Stimulated activated CD8-positive, alpha-beta memory T cell treated with anti-CD3 and anti-CD28 coated beads, Interleukin-15, amount 100 ng/mL, for 48 hours (primary cell): ENCODE measurements around the gene LGR6.
"Not testable (repeated sequence)": the region's sequence is repeated elsewhere in the genome, so short reads cannot be mapped to it uniquely, and the experiment has no call there.

Source experiments
- DNase-seq, 2 donors: peaks; one replicate each; pipeline ENCODE4 v3.0.0-alpha.2; 2020; ENCODE audit warnings: low read depth in 2 of 2

Gene LGR6

DNA sequence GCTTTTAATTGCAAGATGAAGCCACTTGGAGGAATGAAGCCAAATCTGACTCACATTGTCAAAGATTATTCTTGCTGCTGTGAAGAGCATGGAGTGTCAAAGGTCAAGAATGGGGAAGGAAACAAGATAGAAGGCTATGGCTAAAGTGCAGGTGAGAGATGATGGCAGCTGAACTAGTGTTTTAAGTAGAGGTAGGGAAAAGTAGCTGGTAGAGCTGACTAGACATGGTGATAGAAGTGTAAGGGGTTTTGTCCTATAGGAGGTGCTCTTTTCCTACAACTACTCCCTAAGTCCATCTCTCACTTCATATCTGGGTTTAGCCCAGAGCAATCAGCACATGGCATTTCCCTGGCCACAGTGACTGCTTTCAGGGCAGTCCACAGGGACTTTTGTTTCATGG lies 136.3 kb downstream of the LGR6 start:
- DNase-seq = no peak

DNA sequence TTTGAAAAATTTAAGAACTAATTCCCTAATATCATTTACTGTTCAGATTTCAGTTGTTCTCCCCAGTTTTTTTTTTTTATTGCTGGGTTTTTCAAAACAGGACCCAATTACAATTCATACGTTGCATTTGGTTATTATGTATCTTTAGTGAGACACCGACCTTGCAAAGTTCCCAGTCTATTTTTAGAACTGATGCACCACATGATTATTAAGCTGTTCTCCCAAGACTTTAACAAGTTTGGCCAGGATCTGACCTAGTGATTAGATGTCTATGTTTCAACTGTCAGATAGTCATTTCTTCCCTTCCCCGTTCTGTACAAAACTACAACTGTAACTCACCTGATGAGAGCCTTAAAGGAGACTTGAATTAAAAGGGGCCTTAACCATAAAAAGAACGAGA lies 140.3 kb downstream of the LGR6 start:
- no peak for DNase-seq

DNA sequence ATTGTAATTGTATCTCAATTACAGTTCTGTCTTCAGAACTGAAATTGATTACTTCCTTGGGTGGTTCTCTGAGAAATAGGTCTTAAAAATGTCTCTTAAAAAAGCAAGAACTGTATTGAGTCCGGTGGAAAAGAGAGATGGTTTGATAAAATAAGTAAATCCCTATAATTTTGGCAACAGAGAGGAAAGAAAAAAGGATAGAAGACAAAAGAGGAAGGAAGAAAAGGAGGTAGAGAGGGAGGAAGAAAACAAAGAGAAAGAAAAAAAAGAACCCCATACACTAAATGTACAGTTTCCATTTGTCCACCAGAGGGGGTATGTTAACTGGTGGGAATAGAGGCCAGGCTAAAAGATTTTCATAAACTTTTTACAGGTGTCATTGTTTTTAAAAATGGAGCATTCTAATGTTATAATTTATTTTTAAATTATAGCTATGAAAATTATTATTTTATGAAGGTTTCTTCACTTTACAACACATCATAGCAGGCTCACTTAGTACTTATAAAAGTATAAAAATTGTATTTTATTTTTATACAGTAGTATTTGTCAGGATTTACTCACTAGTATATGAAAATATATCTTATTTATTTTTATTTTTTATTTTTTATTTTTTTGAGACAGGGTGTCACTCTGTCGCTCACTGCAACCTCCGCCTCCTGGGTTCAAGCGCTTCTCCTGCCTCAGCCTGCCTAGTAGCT lies 150.2 kb downstream of the LGR6 start:
- DNase-seq = no peak

DNA sequence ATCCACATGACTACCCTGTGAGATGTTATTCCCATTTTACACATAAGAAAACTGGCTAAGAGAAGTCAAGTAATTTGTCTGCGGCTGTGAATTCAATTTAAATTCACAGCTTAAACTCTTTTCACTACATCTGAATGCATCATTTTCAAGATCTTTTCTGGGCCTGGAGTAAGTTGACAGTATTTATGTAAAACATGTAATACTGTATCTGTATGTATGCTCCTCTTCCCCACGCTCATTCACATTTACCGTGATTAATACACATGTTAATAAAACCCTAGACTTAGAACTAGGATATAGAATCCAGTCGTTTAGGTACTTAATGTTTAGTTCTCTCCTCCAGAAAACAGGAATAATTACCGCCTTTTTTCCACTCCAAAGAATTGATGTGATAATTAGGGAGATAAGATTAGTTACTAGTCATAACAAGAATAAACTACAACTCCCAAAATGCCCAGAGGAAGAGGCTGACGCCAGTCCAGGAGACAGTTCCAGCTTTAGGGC lies 154.5 kb downstream of the LGR6 start:
- no peak for DNase-seq

GRCh38 chr1:202348509-202349205 lies 155.1 kb downstream of the LGR6 start, which contains the start of gene PPP1R12B:
PPP1R12B (plus strand) TSS chr1:202348699; CDS start chr1:202348852, 153 bp downstream.
- peak; percentile 94 for DNase-seq

DNA sequence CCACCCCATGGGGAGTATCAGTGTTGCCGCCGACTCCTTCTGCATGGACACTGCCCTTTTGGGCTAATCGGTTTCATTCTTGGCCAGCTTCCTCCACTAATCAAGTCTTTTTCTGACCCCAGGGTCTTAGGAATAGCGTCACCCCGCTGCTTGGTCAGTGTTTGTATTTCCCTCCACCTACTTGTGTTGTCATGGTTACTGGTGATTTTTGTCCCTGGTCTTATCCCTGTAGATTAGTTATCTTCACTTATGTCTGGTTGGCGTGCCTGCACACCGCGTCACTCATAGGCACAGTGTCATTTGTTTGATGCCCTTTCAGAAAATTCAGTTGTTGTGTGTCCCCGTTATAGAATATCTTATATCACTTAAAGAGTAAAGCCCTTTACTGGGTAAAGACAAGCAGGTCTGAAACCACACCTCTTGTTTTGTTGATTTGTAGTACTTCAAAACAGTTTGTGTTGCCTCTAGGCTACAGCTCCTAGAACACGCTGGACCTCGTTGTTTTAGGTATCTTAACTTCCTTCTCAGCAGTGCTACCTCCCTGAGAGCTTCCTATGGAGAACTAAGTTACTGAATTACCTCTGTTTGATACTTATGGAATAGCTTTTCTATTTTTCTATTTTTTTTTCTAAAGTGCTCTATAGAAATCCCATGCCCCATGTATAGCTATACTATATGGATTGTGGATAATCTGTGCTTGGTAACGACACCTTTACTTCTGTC lies 155.8 kb downstream of the LGR6 start:
- DNase-seq = no peak

GRCh38 chr1:202351725-202352124 lies 158.1 kb downstream of the LGR6 start:
- DNase-seq = no peak

GRCh38 chr1:202352583-202353197 lies 159.1 kb downstream of the LGR6 start:
- not testable (repeated sequence) for DNase-seq

DNA sequence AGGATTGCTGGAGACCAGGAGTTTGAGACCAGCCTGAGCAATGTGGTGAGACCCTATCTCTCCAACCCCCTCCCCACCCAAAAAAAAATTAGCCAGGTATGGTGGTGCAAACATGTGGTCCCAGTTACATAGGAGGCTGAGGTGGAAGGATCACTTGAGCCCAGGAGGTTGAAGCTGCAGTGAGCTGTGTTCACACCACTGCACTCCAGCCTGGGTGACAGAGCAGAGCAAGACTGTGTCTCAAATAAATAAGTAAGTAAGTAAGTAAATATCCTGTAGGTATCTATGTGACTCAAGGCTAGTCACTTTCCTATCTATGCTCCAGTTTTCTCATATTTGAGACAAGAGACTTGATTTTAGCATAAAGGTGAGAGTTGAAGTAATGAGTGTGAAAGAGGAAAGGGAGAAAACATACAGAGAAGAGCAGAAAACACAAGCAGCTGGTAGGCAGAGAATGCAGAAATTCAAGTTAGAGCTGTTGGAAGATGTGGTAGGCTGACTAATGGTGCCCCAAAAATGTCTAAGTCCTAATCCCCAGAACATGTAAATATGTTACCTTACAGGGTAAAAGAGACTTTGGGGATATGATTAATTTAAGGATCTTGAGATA lies 162.4 kb downstream of the LGR6 start:
- no peak for DNase-seq

- no peak for DNase-seq
Observed at GRCh38 chr1:202357506-202357905, 163.9 kb downstream of the LGR6 start.

- DNase-seq = no peak
Observed at GRCh38 chr1:202361224-202361623, 167.6 kb downstream of the LGR6 start.

- DNase-seq = no peak
Observed at GRCh38 chr1:202361701-202362100, 168.1 kb downstream of the LGR6 start.

- DNase-seq = no peak
Observed at GRCh38 chr1:202362212-202362611, 168.6 kb downstream of the LGR6 start.

GRCh38 chr1:202365092-202365815 lies 171.7 kb downstream of the LGR6 start:
- DNase-seq = no peak

DNA sequence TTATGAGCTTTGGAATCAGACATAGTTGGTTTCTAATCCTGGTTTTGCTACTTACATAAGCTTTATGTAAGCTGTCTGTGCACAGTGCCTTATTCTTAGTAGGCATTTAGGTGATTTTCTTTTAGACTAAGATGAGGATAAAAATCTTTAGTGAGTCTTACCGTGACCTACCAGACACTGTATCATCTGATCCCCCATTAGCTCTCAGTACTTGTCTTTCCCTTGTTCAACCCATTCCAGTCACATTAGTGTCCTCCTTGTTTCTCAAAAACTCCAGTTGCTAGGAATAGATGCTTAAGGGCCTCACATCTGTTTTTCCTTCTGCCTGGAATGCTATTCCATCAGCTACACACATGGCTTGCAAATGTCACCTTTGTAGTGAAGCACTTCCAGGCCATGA lies 173.7 kb downstream of the LGR6 start:
- no peak for DNase-seq
